ENCODE results near the gene ENKD1.

Gene ENKD1

GRCh38 chr16:67678354-67679023 lies 11.9 kb upstream of the ENKD1 start:
- no peak for DNase-seq

- no peak for DNase-seq
Observed at GRCh38 chr16:67677712-67678111, 11.2 kb upstream of the ENKD1 start.

GRCh38 chr16:67676939-67677338 lies 10.4 kb upstream of the ENKD1 start:
- DNase-seq: no peak

DNA sequence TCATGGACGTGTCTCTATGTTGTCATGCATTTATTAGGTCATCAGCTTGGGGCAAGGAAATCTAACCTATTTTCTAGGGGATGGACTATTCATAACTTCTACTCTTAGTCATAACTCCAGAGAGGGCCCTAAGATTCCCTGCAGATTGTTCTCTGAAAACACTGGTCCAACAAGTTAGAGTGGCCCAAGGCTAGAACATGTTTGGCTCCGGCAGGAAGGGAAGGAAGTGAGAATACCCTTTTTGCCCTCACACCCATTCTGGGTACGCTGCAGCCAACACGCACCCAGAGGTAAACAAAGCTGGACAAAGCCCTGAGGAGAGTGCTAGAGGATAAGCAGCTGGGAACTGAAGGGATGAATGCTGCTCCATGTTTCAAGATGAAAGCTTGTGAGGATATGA lies 10.0 kb upstream of the ENKD1 start:
- DNase-seq: no peak

- DNase-seq: no peak
Observed at GRCh38 chr16:67675999-67676398, 9.4 kb upstream of the ENKD1 start.

GRCh38 chr16:67675579-67675935 lies 9.0 kb upstream of the ENKD1 start:
- DNase-seq: no peak

GRCh38 chr16:67674851-67675578 lies 8.5 kb upstream of the ENKD1 start:
- DNase-seq: peak; percentile 24

- no peak for DNase-seq
Observed at GRCh38 chr16:67673712-67674580, 7.4 kb upstream of the ENKD1 start.

DNA sequence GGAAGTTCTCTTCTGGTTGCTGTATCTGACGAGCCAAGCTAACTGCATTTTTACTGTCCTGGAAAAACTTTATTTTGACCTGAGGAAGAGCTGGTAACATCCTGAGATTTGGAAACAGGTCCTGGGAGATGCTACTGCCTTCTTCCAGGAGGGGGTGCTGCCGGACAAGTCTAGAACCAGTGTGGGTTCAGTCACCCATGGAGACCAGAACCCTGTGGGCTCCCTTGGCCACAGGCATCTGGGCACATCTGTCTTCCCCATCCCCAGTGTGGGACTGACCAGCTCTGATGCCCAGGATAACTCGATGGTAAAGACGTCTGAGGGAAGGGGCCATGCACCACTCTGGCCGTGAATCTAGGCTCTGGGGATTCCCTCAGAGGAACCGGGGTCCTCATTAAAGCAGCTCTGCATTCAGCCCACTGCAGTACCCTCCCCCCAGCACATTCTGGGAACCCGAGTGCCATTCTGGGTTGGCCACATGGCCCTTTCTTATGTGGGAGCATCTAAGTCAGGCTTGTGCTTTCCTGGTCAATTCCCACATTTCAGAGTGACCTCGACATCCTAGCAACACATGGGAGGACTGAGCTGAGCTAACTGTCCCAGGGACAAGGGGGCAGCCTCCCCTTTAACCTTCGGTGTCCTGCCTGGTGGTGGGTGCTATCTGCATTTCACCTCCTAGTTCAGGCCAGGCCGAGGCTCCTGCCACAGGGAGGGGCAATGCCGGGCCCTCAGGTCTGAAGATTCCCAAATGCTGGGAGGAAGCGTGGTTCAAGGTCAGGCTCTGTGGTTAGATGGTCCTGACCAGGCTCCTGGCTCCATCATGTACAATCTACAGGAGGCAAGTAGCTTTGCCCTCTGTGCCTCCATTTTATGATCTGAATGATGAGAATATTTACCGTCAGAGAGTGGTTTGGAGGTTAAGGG lies 6.5 kb upstream of the ENKD1 start:
- DNase-seq: no peak

DNA sequence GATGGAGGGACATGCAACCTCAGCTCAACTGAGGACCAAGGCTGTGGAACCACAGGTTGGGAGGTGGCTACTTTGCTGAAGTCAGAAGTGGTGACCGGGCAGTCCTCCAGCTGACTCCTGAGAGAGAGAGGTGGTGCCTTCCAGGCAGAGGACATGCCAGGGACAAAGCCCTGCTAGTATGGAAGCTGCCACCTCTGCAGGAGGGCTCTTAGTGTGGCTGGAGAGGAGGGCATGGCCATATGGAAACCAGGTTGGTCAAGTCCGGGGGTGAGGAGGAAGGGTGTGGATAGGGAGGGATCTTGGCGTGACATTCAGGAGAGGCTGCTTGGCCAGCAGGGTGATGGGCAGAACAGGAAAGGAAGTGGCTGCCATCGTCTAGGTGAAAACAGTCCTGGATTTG lies 5.8 kb upstream of the ENKD1 start:
- no peak for DNase-seq

GRCh38 chr16:67669499-67670101 lies 3.0 kb upstream of the ENKD1 start:
- no peak for DNase-seq

- no peak for DNase-seq
Observed at GRCh38 chr16:67668495-67669157, 2.1 kb upstream of the ENKD1 start.

DNA sequence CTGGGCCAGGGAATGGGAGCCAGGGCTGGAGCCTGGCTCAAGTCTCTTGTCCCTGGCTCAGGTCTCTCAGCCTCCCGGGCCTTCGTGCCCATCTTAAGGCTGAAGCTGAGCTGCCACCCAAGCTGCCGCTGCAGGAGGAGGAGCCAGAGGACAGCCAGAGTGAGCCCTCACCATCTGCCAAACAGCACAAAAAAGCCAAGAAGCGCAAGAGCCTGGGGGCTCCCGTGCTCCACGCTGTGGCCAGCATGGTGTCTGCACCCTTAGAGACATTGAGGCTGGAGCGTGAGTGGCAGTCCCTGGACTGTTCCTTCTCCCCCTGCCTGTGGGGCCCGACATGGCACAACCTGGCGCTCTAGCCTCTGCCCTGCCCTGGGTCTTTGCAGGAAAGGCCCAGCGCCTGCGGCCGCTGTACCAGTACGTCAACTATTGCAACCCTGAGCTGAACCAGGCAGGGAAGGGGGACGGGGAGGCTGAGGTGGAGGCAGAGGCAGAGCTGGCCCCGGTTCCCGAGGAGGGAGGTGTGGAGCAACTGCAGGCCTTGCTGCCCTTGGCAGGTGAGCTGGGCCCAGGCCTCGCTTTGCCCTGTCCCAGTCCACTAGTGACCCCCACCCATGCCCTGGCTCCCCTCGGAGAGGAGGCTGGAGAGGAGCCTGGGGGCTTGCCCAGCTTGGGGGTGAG lies 1.4 kb upstream of the ENKD1 start:
- DNase-seq: peak; percentile 87

DNA sequence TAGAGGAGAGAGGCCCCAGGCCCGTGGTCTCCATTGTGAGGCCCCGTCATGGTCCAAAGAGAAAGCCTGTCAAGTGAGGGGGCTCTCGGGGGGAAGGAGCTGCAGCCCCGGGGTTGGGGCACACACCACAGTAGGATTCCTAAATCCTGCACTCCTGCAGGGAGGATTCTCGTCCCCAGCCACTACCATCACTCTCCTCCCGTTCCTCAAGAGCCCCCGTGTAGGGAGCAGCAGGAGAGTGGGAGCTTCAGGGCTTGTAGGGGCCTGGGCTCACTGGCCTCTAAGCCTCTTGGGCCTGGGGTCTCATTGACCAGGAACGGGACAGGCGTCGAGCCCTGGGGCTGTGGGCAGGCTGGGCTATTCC lies 885 bp upstream of the ENKD1 start:
- DNase-seq: no peak

- no peak for DNase-seq
Observed at GRCh38 chr16:67666032-67666551, 458 bp downstream of the ENKD1 start.

GRCh38 chr16:67665598-67665997 lies 952 bp downstream of the ENKD1 start:
- DNase-seq: no peak

DNA sequence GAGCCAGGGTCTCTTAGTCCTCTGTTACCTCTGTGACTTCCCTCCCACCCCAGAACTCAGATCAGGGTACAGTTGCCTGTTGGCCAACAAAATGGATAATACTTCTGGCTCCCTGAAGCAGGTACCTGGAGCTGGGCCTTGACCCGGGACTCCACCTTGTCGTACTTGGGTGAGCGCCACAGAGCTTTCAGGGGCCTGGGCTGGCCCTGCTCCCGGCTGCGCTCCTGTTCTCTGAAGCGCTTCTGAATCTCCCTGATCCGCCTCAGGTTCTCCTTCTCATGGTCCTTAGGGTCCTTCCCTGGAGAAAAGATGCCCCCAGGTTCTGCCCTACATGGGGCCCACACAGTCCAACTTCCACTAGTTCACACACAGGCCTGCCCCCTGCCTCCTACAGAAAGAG lies 1.7 kb downstream of the ENKD1 start:
- no peak for DNase-seq

DNA sequence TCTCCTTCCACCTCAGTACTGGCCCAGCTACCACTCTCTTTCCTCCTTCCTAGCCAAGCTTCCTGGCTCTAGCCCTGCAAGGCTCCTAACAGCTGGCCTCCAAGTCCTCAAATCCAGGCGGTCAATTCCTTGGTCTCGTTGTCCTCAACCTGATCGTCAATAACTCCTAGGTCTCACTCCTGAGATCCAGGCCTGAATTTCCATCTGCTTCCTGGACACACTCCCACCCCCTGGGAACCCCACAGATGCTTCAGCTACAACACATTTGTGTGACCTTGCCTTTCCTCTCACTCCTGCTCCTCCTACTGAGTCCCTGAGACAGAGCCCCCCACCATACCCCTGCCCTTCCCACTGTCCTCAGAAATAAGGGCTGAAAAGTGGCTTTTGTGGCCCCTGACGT lies 2.3 kb downstream of the ENKD1 start:
- DNase-seq: no peak

DNA sequence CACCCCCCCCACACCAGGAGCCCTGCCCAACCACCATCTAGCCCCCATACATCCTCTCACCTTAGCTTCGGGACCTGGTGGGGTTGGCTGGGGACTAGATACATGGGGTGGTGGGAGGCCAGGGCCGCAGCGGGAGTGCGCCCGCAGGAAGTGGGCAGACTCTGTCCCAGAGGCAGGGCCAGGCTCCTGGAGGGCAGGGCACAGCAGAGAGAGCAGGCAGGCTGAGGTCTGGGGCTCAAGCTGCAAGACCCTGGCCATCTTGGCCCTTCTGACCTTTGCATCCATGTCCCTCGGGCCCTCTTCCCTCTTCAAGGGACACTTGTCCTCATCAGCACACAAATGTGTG lies 2.7 kb downstream of the ENKD1 start:
- DNase-seq: no peak

DNA sequence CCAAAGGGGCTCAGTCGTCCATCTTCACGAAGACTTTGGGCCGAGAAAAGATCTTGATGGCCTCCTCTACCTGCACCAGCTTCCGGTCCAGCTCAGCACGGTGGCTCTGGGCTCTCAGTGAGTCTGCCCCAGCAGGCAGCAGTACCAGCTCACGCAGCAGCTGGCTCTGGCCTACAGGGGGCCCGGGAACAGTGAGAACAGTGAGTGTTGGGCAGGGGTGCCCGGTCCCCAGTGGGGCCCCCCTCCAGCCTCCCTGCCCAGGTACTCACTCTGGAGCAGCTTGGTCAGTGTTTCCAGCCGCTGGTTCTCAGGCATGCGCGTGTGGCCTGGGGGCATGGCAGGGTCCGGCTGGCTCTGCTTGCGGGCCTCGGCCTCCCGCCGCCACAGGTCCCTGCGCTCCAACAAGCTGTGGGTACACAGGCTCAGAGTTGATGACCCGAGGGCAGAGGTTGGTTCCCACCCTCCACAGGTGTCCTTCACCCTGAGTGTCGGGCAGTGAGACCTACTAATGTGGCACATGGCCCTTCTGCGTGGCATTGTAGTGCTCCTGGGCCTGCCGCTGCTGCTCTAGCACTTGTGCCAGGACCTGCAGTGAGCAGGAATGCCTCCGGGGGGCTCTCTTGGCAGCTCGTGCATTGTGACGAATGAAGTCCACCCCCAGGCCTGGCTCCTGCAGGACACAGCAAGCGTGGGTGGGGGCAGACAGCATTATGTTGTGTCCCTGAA lies 3.2 kb downstream of the ENKD1 start:
- DNase-seq: no peak

DNA sequence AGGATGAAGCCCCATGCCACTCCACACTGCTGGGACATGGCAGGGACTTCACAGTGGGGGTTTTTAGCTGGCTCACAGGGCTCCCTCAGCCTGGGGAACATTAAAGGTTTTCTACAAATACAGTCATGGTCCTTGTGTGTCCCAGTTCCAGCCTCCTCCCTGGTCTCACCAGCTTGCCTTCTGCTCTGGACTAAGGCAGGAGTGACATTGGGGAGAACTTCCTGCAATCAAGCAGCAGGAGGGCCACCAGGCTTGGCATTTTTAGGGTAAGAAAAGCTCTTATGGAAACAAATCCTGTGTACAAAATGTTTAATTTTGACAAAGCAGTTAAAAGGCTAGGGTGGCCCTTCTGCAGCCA lies 3.9 kb downstream of the ENKD1 start:
- no peak for DNase-seq
